T-helper 1 cell (primary cell): ENCODE measurements around the gene SKAP1.

Source experiments
- DNase-seq, 5 donors: peaks; one replicate each; pipeline ENCODE4 v3.0.0-alpha.2; 2012 to 2020

SKAP1 gene

DNA sequence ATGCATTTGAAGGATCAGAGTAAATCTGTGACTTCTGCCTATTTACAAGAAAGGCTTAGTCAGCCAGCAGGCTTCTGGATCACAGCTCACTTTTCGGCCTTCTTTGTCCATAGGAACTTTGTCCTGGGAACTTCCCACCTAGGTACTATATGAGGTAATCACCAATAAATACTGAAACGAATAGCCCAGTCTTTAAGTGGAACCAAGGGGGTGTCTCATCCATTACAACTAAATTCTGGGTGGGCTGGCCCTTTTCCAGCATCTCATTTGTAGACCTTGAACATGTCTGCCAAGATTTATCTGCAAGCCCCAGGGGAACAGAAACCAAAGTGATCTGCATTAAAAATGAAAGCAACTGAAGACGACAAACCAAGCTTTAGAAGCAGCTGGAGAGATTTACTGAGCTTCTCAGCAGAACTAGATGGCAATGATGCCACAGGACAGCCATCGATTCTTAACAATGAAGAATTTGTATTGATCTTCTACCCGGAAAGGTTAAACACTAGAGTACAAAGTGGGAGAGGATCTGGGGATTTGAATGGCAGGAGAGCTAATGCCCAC, 267.0 kb downstream of the SKAP1 start:
- no peak for DNase-seq

- no peak for DNase-seq
Measured at GRCh38 chr17:48162306-48162934, 267.6 kb downstream of the SKAP1 start.

DNA sequence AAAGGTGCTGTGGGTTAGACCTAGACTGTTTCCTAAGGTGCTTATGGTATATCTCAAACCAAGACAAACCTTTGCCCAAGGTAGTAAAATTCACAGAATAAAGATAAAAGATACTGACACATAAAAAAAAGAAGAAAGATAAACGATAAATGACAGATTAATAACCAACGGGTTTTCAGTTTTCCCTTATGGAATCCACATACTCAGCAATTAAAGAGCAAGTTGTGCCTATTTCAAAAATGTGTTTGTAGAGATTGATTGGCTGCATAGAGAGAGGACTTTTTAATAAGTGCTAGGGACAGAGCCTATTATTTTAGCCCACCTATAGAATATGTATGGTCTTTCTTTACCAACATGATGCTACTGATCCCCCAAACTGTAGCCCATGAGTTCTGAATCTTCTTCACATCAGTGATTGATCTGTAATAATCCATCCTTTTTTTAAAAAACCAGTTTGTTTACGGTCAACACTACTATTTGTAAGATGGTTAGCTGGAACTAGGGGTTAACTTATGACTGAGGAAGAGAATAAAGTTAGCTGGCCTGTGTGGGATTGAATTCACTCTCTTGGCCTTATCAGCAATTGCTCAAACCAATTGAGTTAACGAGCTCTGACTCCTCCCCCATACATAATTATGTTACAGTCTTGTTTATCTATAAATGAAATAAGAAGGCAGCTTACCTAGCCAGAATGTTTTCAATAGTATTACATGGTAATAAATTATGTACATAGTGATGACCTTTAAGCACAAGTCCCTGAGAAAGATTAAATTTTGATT, 268.7 kb downstream of the SKAP1 start:
- DNase-seq = no peak

DNA sequence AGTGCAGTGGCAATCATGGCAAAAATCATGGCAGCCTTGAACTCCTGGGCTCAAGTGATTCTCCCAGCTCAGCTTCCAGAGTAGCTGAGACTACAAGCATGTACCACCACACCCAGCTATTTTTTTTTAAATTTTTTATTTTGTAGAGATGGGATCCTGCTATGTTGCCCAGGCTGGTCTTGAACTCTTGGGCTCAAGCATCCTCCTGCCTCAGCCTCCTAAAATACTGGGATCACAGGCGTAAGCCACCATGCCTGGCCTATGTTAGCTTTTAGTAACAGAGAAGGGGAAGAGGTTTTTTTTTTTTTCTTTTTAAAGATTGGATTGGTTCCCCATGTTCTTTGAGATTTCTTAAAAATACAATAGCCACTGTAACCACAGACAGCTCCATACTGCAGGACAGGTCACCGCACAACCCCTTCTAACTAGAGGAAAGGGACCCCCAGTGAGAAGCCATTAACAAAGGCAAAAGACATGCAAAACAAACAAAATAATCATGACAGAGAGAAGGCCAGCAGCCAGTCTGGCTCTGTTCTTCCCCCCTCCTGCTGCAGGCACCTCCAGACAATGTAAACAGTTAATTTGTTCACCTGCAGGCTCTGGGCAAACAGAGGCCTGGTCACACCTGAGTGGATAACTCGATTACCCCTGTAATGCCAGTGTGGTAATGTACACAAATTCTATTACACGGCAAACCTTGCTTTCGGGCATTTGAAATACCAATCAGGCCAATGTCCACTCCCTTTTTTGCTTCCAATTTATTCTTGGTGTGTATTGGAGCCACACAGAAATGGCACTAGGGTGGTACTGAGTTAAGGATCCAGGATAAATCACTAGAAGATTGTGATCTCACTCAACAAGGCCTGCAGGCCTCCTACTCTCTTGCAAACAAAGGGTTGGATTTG, 269.6 kb downstream of the SKAP1 start:
- no peak for DNase-seq

DNA sequence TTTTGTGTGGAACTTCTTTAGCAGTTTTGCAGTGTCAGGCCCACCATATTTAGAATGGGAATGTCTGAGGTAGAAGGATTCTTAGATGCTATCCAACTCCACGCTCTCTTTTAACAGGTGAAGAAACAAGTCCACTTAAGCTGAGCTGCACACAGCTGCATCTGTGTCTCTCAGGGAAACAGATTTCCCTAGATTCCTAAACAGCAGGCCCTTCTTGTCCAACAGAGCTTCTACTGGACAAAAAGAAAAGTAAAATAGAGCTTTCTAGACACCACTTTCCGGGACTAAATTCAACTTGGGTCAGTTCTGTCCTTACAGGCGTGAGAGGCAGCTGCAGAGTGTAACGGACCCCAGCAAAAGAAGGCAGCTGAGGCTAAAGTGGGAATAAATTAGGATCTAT, 270.8 kb downstream of the SKAP1 start:
- DNase-seq = no peak

GRCh38 chr17:48155889-48156611, 274.0 kb downstream of the SKAP1 start:
- DNase-seq = no peak

GRCh38 chr17:48153691-48154358, 276.2 kb downstream of the SKAP1 start:
- no peak for DNase-seq

DNA sequence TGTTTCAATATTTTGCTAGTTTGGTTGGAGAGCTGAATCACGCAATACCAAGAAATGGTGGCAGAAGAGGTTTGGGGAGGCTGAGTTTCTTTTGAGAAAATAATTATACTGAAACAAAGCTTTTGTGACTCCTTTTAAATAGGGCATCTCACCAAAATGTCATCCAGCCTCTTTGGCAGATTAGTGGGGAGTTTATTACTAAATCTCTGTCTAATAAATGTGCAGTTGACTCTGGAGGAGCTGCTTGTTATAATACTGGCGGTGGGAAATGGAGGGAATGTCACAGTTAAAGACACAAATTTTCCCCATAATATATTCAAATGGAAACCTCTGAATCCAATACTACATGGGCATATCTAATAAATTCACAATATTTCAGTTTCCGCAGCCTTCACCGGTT, 277.7 kb downstream of the SKAP1 start:
- DNase-seq = no peak

- DNase-seq = no peak
Measured at GRCh38 chr17:48151220-48151619, 278.8 kb downstream of the SKAP1 start.

DNA sequence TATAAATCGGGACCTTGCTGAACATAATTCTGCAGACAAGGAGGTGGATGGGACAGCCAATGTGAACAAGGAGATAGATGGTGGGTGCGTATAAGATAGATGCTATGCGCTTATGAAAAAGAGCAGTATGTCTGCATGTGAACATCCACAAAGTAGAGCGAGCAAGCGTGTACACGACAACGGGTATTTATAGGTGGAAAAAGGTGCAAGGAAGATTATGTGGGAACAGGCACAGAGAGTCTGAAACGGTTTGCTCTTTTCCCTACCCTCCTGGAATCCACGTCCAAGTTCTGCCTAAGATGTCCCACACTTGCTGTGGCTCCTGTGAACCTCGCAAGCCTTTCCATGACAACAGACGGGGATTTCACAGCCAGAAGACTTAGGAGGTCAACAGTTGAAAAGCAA, 279.4 kb downstream of the SKAP1 start:
- DNase-seq = no peak

GRCh38 chr17:48149787-48150463, 280.1 kb downstream of the SKAP1 start:
- DNase-seq = no peak

- no peak for DNase-seq
Measured at GRCh38 chr17:48148854-48149786, 280.9 kb downstream of the SKAP1 start.

DNA sequence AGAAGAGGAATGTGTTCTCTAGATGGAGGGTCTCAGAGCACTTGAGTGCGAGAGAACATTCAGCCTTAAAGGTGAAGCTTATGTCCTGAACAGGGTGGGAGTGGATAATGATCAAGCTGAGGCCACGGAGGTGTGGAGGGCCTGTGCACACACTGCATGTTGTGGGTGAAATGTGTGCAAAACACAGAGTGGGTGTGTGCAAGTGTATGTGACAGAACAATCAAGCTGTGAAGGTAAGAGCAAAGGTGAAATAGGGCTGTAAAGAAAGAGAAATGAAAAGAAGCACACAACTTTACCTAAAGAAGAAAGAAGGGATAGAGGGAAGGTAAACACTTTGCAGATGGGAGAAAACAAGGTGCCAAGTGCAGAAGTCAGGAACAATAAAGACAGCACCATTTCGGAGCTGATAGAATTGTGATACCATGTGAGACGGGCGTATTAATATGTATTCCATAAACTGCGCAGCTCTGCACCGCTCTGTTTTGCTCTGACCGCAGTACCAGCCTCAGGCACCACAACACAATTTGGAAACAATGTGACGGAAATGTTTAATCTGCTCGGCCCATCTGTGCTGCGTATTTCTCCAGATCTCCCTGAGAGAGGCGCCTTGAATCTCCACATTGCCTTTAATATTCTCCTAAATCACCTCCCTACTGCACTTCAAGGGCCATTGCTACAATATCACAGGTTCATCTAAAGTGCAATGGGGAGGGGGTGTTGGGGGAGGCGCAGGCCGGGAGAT, 281.8 kb downstream of the SKAP1 start:
- DNase-seq = no peak

GRCh38 chr17:48144976-48145798, 284.8 kb downstream of the SKAP1 start:
- DNase-seq = no peak

- DNase-seq = no peak
Measured at GRCh38 chr17:48144231-48144630, 285.8 kb downstream of the SKAP1 start.

DNA sequence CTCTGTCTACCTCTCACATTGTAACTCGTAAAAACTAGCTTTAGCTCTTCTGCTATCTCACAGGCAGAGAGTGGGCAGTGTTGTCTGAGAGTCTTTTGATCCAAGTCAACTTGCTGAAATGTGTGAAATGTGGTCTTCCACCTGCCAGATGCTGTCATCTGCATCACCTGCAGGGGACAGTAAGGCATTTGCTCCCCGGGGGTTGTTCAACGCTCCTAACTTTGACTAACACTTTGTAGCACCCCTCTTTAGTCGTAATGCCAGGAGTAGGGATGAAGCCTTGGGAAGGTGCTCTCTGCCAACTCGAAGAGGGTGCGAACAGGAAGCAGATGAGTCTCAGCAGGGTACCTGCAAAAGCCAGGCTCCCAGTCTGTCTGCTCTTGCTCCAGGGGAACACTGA, 286.4 kb downstream of the SKAP1 start:
- DNase-seq = no peak

- no peak for DNase-seq
Measured at GRCh38 chr17:48139944-48140343, 290.1 kb downstream of the SKAP1 start.

DNA sequence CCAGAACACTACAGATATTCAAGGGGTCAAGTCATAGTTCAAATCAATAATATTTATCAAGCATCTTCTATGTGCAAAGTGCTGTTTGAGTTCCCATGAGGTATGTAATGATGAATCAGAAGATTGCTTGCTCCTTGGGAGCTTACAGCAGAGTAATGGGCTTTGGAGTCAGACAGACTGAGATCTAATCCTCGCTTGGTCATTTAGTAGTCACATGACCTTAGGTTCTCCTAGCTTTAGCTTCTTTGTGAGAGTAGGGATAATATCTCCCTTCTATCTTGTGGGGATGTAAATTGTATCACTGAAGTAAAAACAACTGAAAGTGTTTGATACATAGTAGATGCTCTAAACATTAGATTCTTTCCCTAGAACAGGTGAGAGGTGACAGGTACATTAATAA, 292.4 kb downstream of the SKAP1 start:
- DNase-seq = no peak
